Activated CD8-positive, alpha-beta memory T cell treated with anti-CD3 and anti-CD28 coated beads, Interleukin-2, amount 50 U/mL, for 1 hour (primary cell): ENCODE measurements around the gene CXXC5.
A peak's percentile ranks its signal among the peaks of the same experiment; 100 is the strongest.
"Not testable (repeated sequence)": the region's sequence is repeated elsewhere in the genome, so short reads cannot be mapped to it uniquely, and the experiment has no call there.

Source experiments
- DNase-seq: peaks from one replicate; pipeline ENCODE4 v3.0.0-alpha.2; 2020; ENCODE audit errors: extremely low read depth

Gene CXXC5

GRCh38 chr5:139648205-139649081, at the start of gene CXXC5:
Gene CXXC5 (plus strand): TSS chr5:139648349. CDS start chr5:139680524, 32,175 bp downstream.
- DNase-seq, result no peak

- DNase-seq, result not testable (repeated sequence)
Measured at GRCh38 chr5:139598601-139598965, 49.6 kb upstream of the CXXC5 start.

DNA sequence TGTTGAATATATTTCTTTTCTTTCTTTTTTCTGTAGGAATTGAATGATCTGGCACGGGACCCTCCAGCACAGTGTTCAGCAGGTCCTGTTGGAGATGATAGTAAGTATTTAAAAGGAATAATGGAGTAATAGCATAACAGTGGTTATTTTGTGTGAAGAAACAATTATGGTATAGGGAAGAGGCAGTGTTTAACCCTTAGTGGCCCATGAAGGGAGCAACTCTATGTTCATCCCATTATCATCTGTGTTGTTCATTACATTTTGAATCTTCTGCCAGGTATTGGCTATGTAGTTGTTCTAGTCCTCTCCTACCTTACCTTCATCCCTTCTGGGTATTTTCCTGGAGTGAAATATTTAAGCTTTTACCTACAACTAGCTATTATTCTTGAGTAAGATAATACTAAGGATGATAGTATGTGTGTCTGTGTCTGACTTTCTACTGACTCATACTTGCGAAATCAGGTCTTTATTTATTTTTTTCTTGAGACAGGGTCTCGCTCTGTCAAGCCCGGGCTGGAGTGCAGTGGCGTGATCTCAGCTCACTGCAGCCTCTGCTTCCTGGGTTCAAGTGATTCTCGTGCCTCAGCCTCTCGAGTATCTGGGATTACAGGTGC, 47.7 kb upstream of the CXXC5 start:
- DNase-seq, result no peak

GRCh38 chr5:139601429-139601828, 46.7 kb upstream of the CXXC5 start:
- no peak for DNase-seq

DNA sequence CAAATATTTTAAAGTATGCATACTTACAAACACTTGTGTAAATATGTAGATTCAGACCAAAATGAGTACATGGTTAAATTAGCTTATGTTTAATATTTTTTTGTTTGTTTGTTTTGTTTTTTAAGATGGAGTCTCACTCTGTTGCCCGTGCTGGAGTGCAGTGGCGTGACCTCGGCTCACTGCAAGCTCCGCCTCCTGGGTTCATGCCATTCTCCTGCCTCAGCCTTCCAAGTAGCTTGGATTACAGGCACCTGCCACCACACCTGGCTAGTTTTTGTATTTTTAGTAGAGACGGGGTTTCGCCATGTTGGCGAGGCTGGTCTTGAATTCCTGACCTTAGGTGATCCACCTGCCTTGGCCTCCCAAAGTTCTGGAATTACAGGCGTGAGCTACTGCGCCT, 46.2 kb upstream of the CXXC5 start:
- not testable (repeated sequence) for DNase-seq

DNA sequence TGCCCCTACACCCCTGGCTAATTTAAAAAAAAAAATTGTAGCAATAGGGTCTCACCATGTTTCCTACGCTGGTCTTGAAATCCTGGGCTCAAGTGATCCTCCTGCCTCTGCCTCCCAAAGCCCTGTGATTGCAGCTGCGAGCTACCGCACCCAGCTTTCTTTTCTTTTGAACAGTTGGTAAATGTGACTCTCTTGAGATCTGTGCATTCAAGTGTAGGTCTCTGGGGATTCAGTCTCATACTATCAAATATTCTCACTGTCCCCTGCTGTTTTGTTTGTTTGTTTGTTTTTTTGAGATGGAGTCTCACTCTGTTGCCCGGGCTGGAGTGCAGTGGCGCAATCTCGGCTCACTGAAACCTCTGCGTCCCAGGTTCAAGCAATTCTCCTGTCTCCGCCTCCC, 42.3 kb upstream of the CXXC5 start:
- no peak for DNase-seq

GRCh38 chr5:139611703-139612584, 36.2 kb upstream of the CXXC5 start:
- no peak for DNase-seq

DNA sequence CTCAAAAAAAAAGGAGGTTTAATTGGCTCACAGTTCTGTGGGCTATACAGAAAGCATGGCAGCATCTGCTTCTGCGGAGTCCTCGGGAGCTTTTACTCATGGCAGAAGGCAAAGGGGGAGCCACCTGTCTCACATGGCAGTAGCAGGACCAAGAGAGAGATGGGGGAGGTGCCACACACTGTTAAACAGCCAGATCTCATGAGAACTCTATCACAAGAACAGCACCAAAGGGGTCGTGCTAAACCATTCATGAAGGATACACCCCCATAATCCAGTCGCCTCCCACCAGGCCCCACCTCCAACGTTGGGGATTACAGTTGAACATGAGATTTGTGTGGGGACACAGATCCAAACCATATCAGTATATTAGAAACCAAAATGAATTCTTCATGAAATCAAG, 28.3 kb upstream of the CXXC5 start:
- no peak for DNase-seq

- not testable (repeated sequence) for DNase-seq
Measured at GRCh38 chr5:139625398-139625797, 22.8 kb upstream of the CXXC5 start.

DNA sequence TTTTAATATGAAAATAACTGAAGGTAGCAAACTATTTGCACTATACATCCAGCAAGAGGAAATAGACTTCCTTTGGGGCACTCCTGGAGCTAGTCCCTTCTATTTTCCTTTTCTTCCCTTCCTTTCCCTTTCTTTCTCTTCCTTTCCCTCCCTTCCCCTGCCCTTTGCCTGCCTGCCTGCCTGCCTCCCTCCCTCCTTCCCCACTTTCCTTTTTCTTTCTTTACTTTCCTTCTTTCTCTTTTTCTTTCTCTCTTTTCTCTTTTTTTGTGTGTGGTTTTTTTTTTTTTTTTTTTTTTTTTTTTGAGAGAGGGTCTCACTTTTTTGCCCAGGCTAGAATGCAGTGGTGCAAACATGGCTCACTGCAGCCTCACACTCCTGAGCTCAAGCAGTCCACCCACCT, 17.3 kb upstream of the CXXC5 start:
- no peak for DNase-seq

DNA sequence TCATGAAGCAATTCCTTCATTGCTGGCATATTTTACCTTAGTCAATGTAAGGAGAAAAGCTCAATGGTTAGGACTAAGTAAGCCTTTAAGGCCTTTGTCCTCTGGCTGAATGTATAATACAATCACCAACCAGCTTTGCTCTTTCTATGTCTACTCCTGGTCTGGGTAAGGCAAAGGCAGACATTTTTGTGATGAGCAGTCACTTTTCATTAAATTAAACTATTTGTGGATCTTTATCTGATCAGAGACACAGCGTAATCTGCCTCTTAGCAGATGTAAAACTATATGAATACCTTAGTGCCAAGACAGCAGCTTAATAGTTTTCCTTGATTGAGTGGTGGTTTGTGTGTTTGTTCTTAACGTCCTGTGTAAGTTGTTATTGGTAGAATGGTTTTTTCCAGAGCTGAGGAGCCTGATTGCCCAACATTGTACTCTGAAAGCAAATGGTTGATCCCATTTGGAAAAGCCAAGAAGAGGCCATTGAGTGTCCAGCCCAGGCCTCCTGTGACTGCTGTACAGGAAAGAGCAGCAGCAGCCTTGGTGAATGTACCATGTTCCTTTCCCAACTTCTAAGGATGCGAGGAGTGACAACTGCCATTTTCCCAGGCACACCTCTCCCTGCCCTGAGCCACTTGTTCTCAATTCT, 16.5 kb upstream of the CXXC5 start:
- DNase-seq, result no peak

DNA sequence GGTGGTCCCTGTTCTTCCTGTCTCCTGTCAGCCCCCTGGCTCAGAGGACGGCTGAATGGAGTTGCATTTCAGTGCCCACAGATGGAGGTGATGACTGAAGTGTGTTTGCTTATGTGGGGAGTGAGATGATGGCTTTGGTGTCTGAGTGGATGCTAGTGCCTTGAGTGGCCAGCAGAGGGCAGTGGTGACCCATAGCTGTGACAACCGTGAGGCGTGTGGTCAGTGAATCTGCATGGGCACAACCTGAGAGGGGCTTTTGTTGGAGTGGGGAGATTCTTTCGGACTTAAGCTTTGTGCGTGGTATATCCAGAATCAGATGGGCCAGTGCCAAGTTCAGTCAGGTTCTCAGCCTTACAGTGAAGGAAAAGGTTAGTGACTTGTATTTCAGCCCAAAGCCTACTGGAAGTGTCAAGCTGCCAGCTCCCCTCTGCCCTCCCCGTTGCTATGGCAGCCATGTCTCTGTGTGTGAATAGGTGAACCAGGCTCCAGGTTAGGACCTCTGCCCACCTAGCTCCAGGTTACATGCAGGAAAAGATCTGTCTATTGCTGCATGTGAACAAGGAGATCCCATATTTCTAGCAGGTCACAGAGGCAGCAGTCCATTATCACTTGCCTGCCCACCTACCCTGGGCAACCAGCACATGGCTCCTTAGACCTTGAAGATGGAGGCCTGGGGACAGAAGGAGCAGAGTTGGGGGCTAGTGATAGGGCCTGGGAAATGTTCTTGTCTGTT, 14.7 kb upstream of the CXXC5 start:
- DNase-seq, result no peak

DNA sequence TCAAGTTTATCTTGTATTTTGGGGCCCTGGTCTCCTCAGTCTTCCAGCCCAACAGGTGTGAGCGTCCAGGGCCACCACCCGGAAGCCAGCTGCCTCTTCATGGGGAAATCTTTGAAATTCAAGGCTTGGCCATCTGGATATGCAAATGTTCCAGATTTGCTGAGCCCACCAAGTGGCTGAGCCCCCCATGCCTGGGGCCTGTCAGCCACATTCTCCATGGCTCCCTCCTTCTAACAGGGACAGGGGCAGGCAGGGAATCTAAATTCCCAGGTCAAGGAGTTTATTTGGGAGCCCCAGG, 14.2 kb upstream of the CXXC5 start:
- no peak for DNase-seq

DNA sequence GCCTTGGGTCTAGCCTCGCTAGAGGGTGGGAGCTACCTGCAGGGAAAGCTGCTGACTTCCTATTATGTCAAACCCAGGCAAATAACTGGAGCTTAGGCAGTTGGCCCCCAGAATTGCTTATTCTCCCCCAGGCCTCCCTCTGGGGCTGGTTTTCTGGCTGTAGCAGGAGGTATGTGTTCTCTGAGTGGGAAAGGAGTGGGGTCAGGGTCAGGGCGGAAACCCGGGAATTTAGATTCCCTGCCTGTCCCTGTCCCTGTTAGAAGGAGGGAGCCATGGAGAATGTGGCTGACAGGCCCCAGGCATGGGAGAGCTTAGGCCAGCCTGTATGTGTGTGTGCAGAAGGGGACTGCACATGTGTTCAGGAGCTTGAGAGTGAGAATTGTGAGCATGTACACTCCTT, 13.6 kb upstream of the CXXC5 start:
- no peak for DNase-seq

DNA sequence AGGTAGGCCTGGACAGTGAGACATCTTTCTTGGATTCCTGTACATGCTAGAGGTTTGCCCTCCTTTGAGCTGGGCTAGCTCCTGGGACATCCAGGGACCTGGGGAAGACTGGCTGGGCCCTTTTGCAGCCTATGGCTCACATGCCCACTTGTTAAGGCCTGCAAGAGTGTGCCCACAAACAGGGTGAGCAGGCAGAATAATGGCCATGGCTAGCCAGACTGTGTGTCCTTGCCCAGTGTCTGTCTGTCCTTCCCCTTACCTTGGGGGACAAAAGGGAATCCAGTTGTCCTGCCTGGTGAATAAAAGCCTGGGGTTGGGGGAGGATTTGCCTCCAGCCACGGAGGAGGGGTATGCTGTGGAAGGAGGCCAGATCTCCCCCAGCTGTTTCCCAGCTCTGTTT, 13.0 kb upstream of the CXXC5 start:
- DNase-seq, result no peak

DNA sequence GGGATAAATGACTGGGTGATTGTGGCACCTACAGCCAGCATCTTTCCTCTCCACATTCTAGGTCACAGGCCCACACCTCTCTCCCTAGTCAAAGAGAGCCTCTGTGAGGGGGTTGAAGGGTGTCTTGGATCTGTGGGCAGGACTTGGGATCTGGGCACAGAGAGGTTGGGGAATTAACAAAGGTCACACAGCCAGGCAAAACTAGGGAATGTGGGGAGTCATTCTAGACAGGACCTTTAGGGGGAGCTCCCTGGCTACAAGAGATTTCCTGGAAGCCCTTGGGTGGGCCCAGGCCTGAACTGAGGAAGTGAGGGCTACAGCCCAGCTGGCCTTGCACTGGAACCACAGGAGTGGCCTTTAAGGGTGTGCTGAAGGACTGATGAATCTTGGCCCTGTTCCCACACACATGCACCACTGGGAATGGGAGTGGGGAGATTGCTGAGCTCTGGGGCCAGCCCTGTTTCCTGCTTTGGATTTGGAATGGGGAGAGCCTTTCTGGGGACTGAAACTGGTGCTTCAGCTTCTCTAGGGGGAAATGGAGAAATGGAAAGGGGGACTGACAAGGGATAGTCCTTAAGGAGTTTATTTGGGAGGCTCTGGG, 12.4 kb upstream of the CXXC5 start:
- DNase-seq, result no peak

- DNase-seq, result peak; percentile 42
Measured at GRCh38 chr5:139636207-139636792, 11.8 kb upstream of the CXXC5 start.

- DNase-seq, result no peak
Measured at GRCh38 chr5:139636975-139637408, 11.2 kb upstream of the CXXC5 start.

DNA sequence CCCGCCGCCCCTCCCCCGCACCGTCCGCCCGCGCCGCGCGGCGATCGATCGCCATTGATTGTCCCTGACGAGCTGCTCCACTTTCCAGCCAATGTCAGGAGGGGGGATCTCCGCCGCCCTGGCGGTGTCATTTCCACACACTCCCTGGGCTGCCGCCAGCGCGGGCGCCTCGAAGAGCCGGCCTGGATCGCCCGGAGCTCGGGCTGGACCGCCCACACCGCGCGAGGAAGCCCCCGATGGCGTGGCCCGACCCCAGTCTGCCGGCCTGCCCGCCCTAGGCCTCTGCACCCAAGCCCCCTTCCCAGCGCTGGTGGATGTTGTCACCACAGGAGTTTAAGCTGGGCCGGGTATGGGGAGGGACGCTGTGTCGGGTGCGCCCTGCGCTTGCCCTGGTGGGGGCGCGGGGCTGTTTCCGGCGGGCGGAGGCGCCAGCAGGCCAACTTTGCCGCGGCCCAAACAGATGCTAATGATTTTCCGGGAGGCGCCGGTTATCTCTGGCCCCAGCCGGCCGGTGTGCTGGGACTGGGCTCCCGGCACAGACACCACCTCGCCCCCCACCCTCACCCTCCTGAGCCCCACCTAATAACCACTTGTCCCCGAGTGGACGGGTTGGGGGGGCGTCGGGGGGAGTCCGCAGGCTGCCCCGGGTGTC, 10.6 kb upstream of the CXXC5 start:
- DNase-seq, result no peak
